ENCODE results near the gene KIAA0319L. TPM values are rescaled to one million over a fixed set of nuclear protein-coding genes. Genes with fewer than 3 reads are reported as not detected.
A peak's percentile ranks its signal among the peaks of the same experiment; 100 is the strongest.

The KIAA0319L gene
- total RNA-seq, 1 experiment from 2014 or later = 46.4 TPM

GRCh38 chr1:35539824-35540261, 17.4 kb downstream of the KIAA0319L start:
- no peaks in the 10 kb centered on the region for H3K9me3 ChIP-seq (ENCODE audit: control insufficient read depth, low read depth, low read length)
- WGBS (ENCODE audit: extremely low coverage, insufficient read length, low lambda C conversion rate) = no CpG with 5 or more reads among the region's 1 CpG
- H3K9ac ChIP-seq (ENCODE audit: extremely low read depth, insufficient read length, low read length) = no peak overlapping the region
- H3K36me3 Mint-ChIP-seq (ENCODE audit: insufficient read depth in 1 of 3, low read depth in 3 of 3) = peaks cover 3 to 24% (median 18%) of the 10 kb centered on the region in 3 experiments; a peak in 6 of 7 replicates
- H4K5ac ChIP-seq (ENCODE audit: insufficient read length, low read depth, low read length) = no peak overlapping the region
- H3K27ac ChIP-seq (ENCODE audit: insufficient read length, low read depth, low read length) = no peak overlapping the region
- no peak for TF ChIP-seq CTCF (conservative IDR thresholded peaks at IDR 0.05)
- H3K56ac ChIP-seq (ENCODE audit: insufficient read length, low read depth, low read length) = no peak overlapping the region
- H2AFZ ChIP-seq (ENCODE audit: low read length) = no peak overlapping the region
- H3K9me3 Mint-ChIP-seq = no peaks in the 10 kb centered on the region
- H3K18ac ChIP-seq (ENCODE audit: insufficient read length, low read depth, low read length) = no peak overlapping the region
- no peak overlapping the region for H3K4me3 Mint-ChIP-seq
- H3K27me3 ChIP-seq (ENCODE audit: insufficient read depth, low read length) = no peaks in the 10 kb centered on the region
- H3K27ac Mint-ChIP-seq = peak overlapping the region; percentile 17 to 63 (median 61); a peak in 3 of 7 replicates
- no peak overlapping the region for H3K4me2 ChIP-seq (ENCODE audit: insufficient read depth, insufficient read length, low read length)
- no peak overlapping the region for H3T11ph ChIP-seq (ENCODE audit: low read length)
- H3K23ac ChIP-seq (ENCODE audit: insufficient read length, low read depth, low read length) = no peak overlapping the region
- no peak overlapping the region for H2BK20ac ChIP-seq (ENCODE audit: low read depth, low read length, poor library complexity, severe bottlenecking)
- no peaks in the 10 kb centered on the region for H4K20me1 ChIP-seq (ENCODE audit: control insufficient read depth, insufficient read depth, insufficient read length)
- H4K8ac ChIP-seq (replicated peaks; ENCODE audit: insufficient read length, low read depth, low read length) = no peak overlapping the region
- H3K4me1 ChIP-seq (ENCODE audit: insufficient read depth, low read length) = peaks cover 11% of the 10 kb centered on the region
- H3K14ac ChIP-seq (ENCODE audit: insufficient read depth, low read length) = no peak overlapping the region
- no peak overlapping the region for H2BK120ac ChIP-seq (ENCODE audit: low read depth, low read length, poor library complexity, severe bottlenecking)
- H2BK12ac ChIP-seq (ENCODE audit: insufficient read length, low read depth, low read length) = no peak overlapping the region
- no peaks in the 10 kb centered on the region for H3K27me3 Mint-ChIP-seq (ENCODE audit: low read depth)
- no peak for DNase-seq
- H2BK15ac ChIP-seq (ENCODE audit: low read depth, low read length) = no peak overlapping the region
- peaks cover 44 to 49% of the 10 kb centered on the region in 2 experiments for H3K4me1 Mint-ChIP-seq
- no peak overlapping the region for H4K91ac ChIP-seq (ENCODE audit: insufficient read length, low read depth, low read length)
- H3K4ac ChIP-seq (ENCODE audit: low read depth, low read length) = no peak overlapping the region
- H2BK5ac ChIP-seq (ENCODE audit: insufficient read length, low read length) = no peak overlapping the region
- H2AK5ac ChIP-seq (ENCODE audit: insufficient read length, low read length) = no peak overlapping the region
- no peaks in the 10 kb centered on the region for H3K23me2 ChIP-seq (ENCODE audit: insufficient read length, low read depth, low read length, poor library complexity, severe bottlenecking)
- H3K79me2 ChIP-seq (ENCODE audit: insufficient read depth, low read length) = peaks cover 14% of the 10 kb centered on the region; the same call in 1 of the 2 replicates
- H3K79me1 ChIP-seq (ENCODE audit: insufficient read depth, low read depth, low read length, poor library complexity, severe bottlenecking) = peaks cover 3% of the 10 kb centered on the region

Measured in H9 (cell line).